H1 (cell line): ENCODE data around the gene GFRA4. TPM values are rescaled to one million over a fixed set of nuclear protein-coding genes. Genes with fewer than 3 reads are reported as not detected.

Experiments used
- CTCF ChIA-PET: fragments of 300-600 bp; sonication (Branson Sonifier 250); formaldehyde crosslinking; loops from one replicate; lab custom pipeline; 2021; ENCODE audit not compliant: partially characterized antibody; lab: Charles Lee
- POLR2A ChIA-PET: fragments of 300-600 bp; sonication (Branson Sonifier 250); formaldehyde crosslinking; loops from one replicate; lab custom pipeline; 2021; ENCODE audit warnings: inconsistent platforms; ENCODE audit not compliant: partially characterized antibody; lab: Charles Lee
- DNase-seq, 2 experiments: peaks; one replicate each; pipeline versions ENCODE4 v3.0.0 to v3.0.0-alpha.2; 2010 to 2022; ENCODE audit warnings: low spot score in 2 of 2, low read depth in 1 of 2, mixed read lengths in 1 of 2
- FAIRE-seq: peaks from 2 replicates; lab custom pipeline; 2011; peaks lifted over from hg19 to GRCh38; lab: Jason Lieb, UNC
- H2AFZ ChIP-seq: 2 replicates; pipeline ENCODE4 v1.8.1; 2012; ENCODE audit warnings: low read length, inconsistent platforms
- H2AK5ac ChIP-seq: 2 replicates; pipeline ENCODE4 v1.6.1; 2013; ENCODE audit warnings: low read depth, low read length
- H2BK120ac ChIP-seq: replicated peaks from 2 replicates; pipeline ENCODE3; 2013; ENCODE audit warnings: low read depth, low read length, inconsistent platforms
- H2BK12ac ChIP-seq: 2 replicates; pipeline ENCODE4 v1.6.1; 2013; ENCODE audit warnings: low read depth, low read length
- H2BK15ac ChIP-seq: 2 replicates; pipeline ENCODE4 v1.6.1; 2013; ENCODE audit warnings: low read length
- H2BK20ac ChIP-seq: 2 replicates; pipeline ENCODE4 v1.6.1; 2013; ENCODE audit warnings: low read length
- H2BK5ac ChIP-seq: 2 replicates; pipeline ENCODE4 v1.6.1; 2013; ENCODE audit warnings: low read depth, low read length
- H3K14ac ChIP-seq: 2 replicates; pipeline ENCODE4 v1.6.1; 2013; ENCODE audit warnings: inconsistent platforms; ENCODE audit not compliant: insufficient read length
- H3K18ac ChIP-seq: 2 replicates; pipeline ENCODE4 v1.6.1; 2013; ENCODE audit warnings: low read length; ENCODE audit errors: extremely low read depth
- H3K23ac ChIP-seq: 2 replicates; pipeline ENCODE4 v1.6.1; 2013; ENCODE audit warnings: inconsistent platforms; ENCODE audit not compliant: insufficient read length
- H3K23me2 ChIP-seq: 2 replicates; pipeline ENCODE4 v1.6.1; 2013; ENCODE audit warnings: low read depth, low read length
- H3K27ac ChIP-seq: 2 replicates; pipeline ENCODE4 v1.6.1; 2011; ENCODE audit warnings: low read depth, low read length, inconsistent platforms
- H3K27me3 ChIP-seq, 4 experiments: replicated peaks in 1 of 4; 1 replicate in 1 of 4; 2 replicates in 3 of 4; pipeline versions ENCODE4 v1.6.1 to v1.8.1; 2011 to 2013; ENCODE audit warnings: low read length in 3 of 4, mild to moderate bottlenecking in 3 of 4, inconsistent platforms in 2 of 4, mixed read lengths in 2 of 4, moderate library complexity in 1 of 4; ENCODE audit not compliant: control insufficient read depth in 3 of 4, insufficient read depth in 3 of 4; ENCODE audit errors: extremely low read depth in 1 of 4
- H3K36me3 ChIP-seq, 4 experiments: 2 replicates each; pipeline versions ENCODE4 v1.6.1 to v1.8.1; 2011 to 2013; ENCODE audit warnings: mild to moderate bottlenecking in 4 of 4, low read length in 3 of 4, moderate library complexity in 2 of 4, control low read depth in 1 of 4, inconsistent platforms in 1 of 4; ENCODE audit not compliant: insufficient read depth in 4 of 4, control insufficient read depth in 2 of 4
- H3K4ac ChIP-seq: replicated peaks from 2 replicates; pipeline ENCODE3; 2013; ENCODE audit warnings: low read length, low read depth, mixed read lengths, inconsistent platforms; ENCODE audit not compliant: insufficient read length
- H3K4me1 ChIP-seq, 4 experiments: replicated peaks in 1 of 4; 1 replicate in 1 of 4; 2 replicates in 3 of 4; pipeline versions ENCODE4 v1.6.1 to v1.8.1; 2011 to 2013; ENCODE audit warnings: low read length in 3 of 4, inconsistent platforms in 2 of 4, mixed read lengths in 1 of 4; ENCODE audit not compliant: insufficient read depth in 4 of 4, control insufficient read depth in 3 of 4
- H3K4me2 ChIP-seq, 2 experiments: 2 replicates each; pipeline versions ENCODE4 v1.6.1 to v1.8.1; 2011 to 2013; ENCODE audit warnings: low read depth in 2 of 2, low read length in 2 of 2, control low read depth in 1 of 2, inconsistent platforms in 1 of 2, mild to moderate bottlenecking in 1 of 2; ENCODE audit not compliant: insufficient read depth in 1 of 2
- H3K4me3 ChIP-seq, 4 experiments: fragments of 200-600, 300-600 bp in 1 of 4; sonication (generic), shearing (Covaris generic), sonication (Bioruptor Twin) in 1 of 4; 2 replicates each; pipeline versions ENCODE4 v1.5.1 to v1.8.1; 2011 to 2016; ENCODE audit warnings: low read length in 4 of 4, low read depth in 3 of 4, control low read depth in 2 of 4, inconsistent platforms in 2 of 4, mild to moderate bottlenecking in 2 of 4, mixed read lengths in 1 of 4, moderate library complexity in 1 of 4; ENCODE audit not compliant: insufficient read depth in 2 of 4; ENCODE audit errors: extremely low read depth in 1 of 4
- H3K56ac ChIP-seq: replicated peaks from 2 replicates; pipeline ENCODE3; 2013; ENCODE audit warnings: low read depth, mild to moderate bottlenecking, mixed read lengths, low read length, inconsistent platforms; ENCODE audit not compliant: insufficient read length
- H3K79me1 ChIP-seq: 2 replicates; pipeline ENCODE4 v1.6.1; 2013; ENCODE audit warnings: low read depth, low read length, control low read depth
- H3K79me2 ChIP-seq, 2 experiments: 2 replicates each; pipeline versions ENCODE4 v1.6.1 to v1.8.1; 2012 to 2013; ENCODE audit warnings: low read length in 2 of 2, mild to moderate bottlenecking in 2 of 2, inconsistent platforms in 1 of 2; ENCODE audit not compliant: insufficient read depth in 2 of 2, control insufficient read depth in 1 of 2
- H3K9ac ChIP-seq, 4 experiments: replicated peaks in 1 of 4; 1 replicate in 1 of 4; 2 replicates in 3 of 4; pipeline versions ENCODE4 v1.6.1 to v1.8.1; 2011 to 2013; ENCODE audit warnings: low read depth in 3 of 4, low read length in 3 of 4, control low read depth in 2 of 4, mild to moderate bottlenecking in 2 of 4, moderate library complexity in 2 of 4, inconsistent platforms in 1 of 4; ENCODE audit errors: extremely low read depth in 1 of 4
- H3K9me3 ChIP-seq, 2 experiments: 2 replicates each; pipeline versions ENCODE4 v1.6.1 to v1.8.1; 2012 to 2013; ENCODE audit warnings: mild to moderate bottlenecking in 2 of 2, moderate library complexity in 2 of 2, control low read depth in 1 of 2, inconsistent platforms in 1 of 2, low read depth in 1 of 2, low read length in 1 of 2, mixed read lengths in 1 of 2; ENCODE audit not compliant: insufficient read depth in 2 of 2
- H4K20me1 ChIP-seq, 2 experiments: replicated peaks in 1 of 2; 2 replicates each; pipeline versions ENCODE3 to v1.8.1; 2011 to 2013; ENCODE audit warnings: inconsistent platforms in 2 of 2, low read length in 2 of 2, mild to moderate bottlenecking in 1 of 2; ENCODE audit not compliant: insufficient read depth in 2 of 2, control insufficient read depth in 1 of 2
- H4K5ac ChIP-seq: 2 replicates; pipeline ENCODE4 v1.6.1; 2013; ENCODE audit warnings: low read length, low read depth, mixed read lengths, inconsistent platforms; ENCODE audit not compliant: insufficient read length
- H4K8ac ChIP-seq: 2 replicates; pipeline ENCODE4 v1.8.0; 2013; ENCODE audit warnings: mild to moderate bottlenecking, moderate library complexity, low read length, inconsistent platforms; ENCODE audit not compliant: insufficient read depth; ENCODE audit errors: extremely low read depth
- H4K91ac ChIP-seq: replicated peaks from 2 replicates; pipeline ENCODE3; 2013; ENCODE audit warnings: low read length, mixed read lengths, inconsistent platforms; ENCODE audit not compliant: insufficient read length
- EP300 ChIP-seq, 2 experiments: IDR thresholded peaks; 1 replicate in 1 of 2; 2 replicates in 1 of 2; pipeline ENCODE4 v1.6.1; 2011 to 2012; ENCODE audit warnings: low read depth in 2 of 2, low read length in 2 of 2, mild to moderate bottlenecking in 2 of 2, borderline replicate concordance in 1 of 2, inconsistent platforms in 1 of 2, moderate library complexity in 1 of 2
- NANOG ChIP-seq: IDR thresholded peaks from 2 replicates; pipeline ENCODE4 v1.6.1; 2011; ENCODE audit warnings: low read length, low read depth, mild to moderate bottlenecking, inconsistent platforms; ENCODE audit not compliant: insufficient read depth, poor library complexity, severe bottlenecking
- POLR2A ChIP-seq, 2 experiments: IDR thresholded peaks; 1 replicate in 1 of 2; 2 replicates in 1 of 2; pipeline ENCODE4 v1.6.1; 2011; ENCODE audit warnings: low read depth in 2 of 2, low read length in 2 of 2, mild to moderate bottlenecking in 2 of 2; ENCODE audit errors: control extremely low read depth in 1 of 2
- SP2 ChIP-seq: IDR thresholded peaks from 2 replicates; pipeline ENCODE4 v1.6.1; 2012; ENCODE audit warnings: mild to moderate bottlenecking, low read length, inconsistent platforms
- WGBS, 2 experiments: shearing (Covaris generic) in 1 of 2; methylation state at CpG; one replicate each; pipeline versions ENCODE4 v1.1.6 to v1.1.7; 2013 to 2015; ENCODE audit warnings: low lambda C conversion rate in 2 of 2, mixed read lengths in 2 of 2, inconsistent platforms in 1 of 2, low coverage in 1 of 2, missing lambda C conversion rate in 1 of 2; ENCODE audit not compliant: insufficient replicate concordance in 2 of 2, insufficient coverage in 1 of 2, insufficient read length in 1 of 2; ENCODE audit errors: extremely low coverage in 1 of 2, missing lambda C conversion rate in 1 of 2; 5-methylcytosine and 5-hydroxymethylcytosine counted together
- polyA plus RNA-seq, 7 experiments: library from polyadenylated mRNA; depleted of rRNA in 3 of 7; stranded (reverse) in 5 of 7; unstranded in 2 of 7; fragments of >200 nt in 5 of 7; fragments of 200-250 nt in 2 of 7; gene quantifications; 1 replicate in 5 of 7; 2 replicates in 1 of 7; 4 replicates in 1 of 7; pipeline versions ENCODE4 v1.2.1 to v1.2.3, GENCODE V29; 2011 to 2013; ENCODE audit warnings: missing spikeins in 2 of 7, mixed read lengths in 2 of 7
- total RNA-seq: library from RNA; stranded (reverse); fragmentation: NEBNext Ultra II Directional; extraction: Animal tissue kit (Norgen Biotek cat#: 25700); gene quantifications from 2 replicates; pipeline ENCODE4 v1.2.1, GENCODE V29; 2021

GFRA4 gene
- total and polyA plus RNA-seq, 2 of the 8 experiments (the other 6 are each of a cell fraction or from before 2014, with no cell fraction given) = 0.05 TPM; not detected in 1

DNA sequence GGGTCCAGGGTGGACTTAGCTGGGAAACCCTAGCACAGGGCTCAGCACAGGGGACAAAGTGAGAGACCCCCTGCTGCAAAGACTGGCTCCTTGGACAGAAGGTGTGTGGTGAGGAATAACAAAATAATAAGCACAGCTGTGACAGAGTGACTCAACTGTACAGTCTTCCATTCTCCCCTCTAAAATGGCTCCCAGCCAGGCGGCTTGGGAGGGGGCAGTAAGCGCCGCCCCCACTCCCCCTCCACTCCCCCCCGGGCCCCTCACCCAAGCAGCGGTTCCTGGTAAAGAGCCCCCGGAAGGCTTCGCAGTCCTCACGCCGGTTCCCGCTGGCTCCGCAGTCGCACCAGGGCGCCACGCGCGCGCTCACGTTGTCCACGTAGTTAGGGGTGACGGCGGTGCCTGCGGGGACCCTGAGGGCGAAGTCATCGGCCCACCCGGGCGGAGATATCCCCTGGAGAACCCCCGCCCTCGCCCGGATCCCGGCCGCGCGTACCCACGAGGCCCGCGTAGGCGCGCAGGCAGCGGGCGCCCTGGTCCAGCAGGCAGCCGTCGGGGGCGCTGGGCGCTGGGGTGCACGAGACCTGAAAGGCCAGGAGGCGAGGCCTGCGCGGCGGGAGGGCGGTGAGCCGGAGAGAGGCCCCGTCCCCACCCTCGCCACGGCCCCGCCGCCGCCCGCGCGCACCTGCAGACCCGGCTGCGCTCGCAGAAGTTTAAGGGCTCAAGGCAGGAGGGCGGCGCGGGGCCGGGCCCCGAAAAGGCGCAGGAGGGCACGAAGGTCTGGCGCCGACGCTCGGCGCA is 2.7 kb downstream of the GFRA4 start:
- TF ChIP-seq EP300 (IDR thresholded peaks at IDR 0.05; ENCODE audit: borderline replicate concordance in 1 of 2, low read depth in 2 of 2, low read length in 2 of 2) = no peak
- no peak for TF ChIP-seq POLR2A (IDR thresholded peaks at IDR 0.05; ENCODE audit: control extremely low read depth in 1 of 2, low read depth in 2 of 2, low read length in 2 of 2)
- TF ChIP-seq SP2 = no peak
- TF ChIP-seq NANOG = no peak
- H3K23me2 ChIP-seq = peaks cover 2% of the 10 kb centered on the region; the same call in 1 of the 2 replicates
- H3K79me1 ChIP-seq = no peaks in the 10 kb centered on the region
- H2BK5ac ChIP-seq = no peak overlapping the region
- no peak overlapping the region for H2BK15ac ChIP-seq
- no peak overlapping the region for H4K5ac ChIP-seq
- DNase-seq (no peak), FAIRE-seq (no peak)
- no peak overlapping the region for H3K4me3 ChIP-seq
- H2BK12ac ChIP-seq = no peak overlapping the region
- H3K4ac ChIP-seq = no peak overlapping the region
- H3K36me3 ChIP-seq = peaks cover 0 to 5% (median 0%) of the 10 kb centered on the region in 4 experiments; a peak in 1 of 8 replicates
- H4K91ac ChIP-seq = no peak overlapping the region
- no peak overlapping the region for H3K9ac ChIP-seq
- peaks cover 0 to 2% of the 10 kb centered on the region in 2 experiments for H4K20me1 ChIP-seq
- H2AK5ac ChIP-seq = no peak overlapping the region
- H3K4me2 ChIP-seq = no peak overlapping the region; a peak in 1 of 4 replicates
- no peak overlapping the region for H3K23ac ChIP-seq
- no peak overlapping the region for H3K14ac ChIP-seq
- WGBS, 2 experiments = 97% methylated on average over 42 of the region's 75 CpGs; no CpG with 5 or more reads in 1 of the 2 experiments
- peaks cover 0 to 17% of the 10 kb centered on the region in 2 experiments; a peak in 2 of 4 replicates for H3K9me3 ChIP-seq
- POLR2A ChIA-PET = no interaction called here
- no peak overlapping the region for H4K8ac ChIP-seq
- no peak overlapping the region for H3K56ac ChIP-seq
- no peak overlapping the region for H3K27ac ChIP-seq
- H3K18ac ChIP-seq = no peak overlapping the region
- no peak overlapping the region for H2BK120ac ChIP-seq
- H2BK20ac ChIP-seq = no peak overlapping the region
- H3K27me3 ChIP-seq = peaks cover 0 to 2% (median 0%) of the 10 kb centered on the region in 4 experiments; a peak in 1 of 7 replicates
- no peaks in the 10 kb centered on the region for H3K79me2 ChIP-seq
- H2AFZ ChIP-seq = no peak overlapping the region
- H3K4me1 ChIP-seq = peaks cover 0 to 4% (median 0%) of the 10 kb centered on the region in 4 experiments; a peak in 2 of 7 replicates
- CTCF ChIA-PET = interaction anchor here (0.8 to 5.3 kb wide), 6 partner anchors 10 to 98 kb away, joined by 3 to 28 read pairs (median 4); no protein-coding TSS in a partner anchor
